Amniotic stem cell (primary cell): ENCODE results near the gene ABL1.
"Not testable (repeated sequence)": the region's sequence is repeated elsewhere in the genome, so short reads cannot be mapped to it uniquely, and the experiment has no call there.

Source experiments
- DNase-seq: peaks from one replicate; lab custom pipeline; 2025; lab: John Stamatoyannopoulos, UW

ABL1 gene

DNA sequence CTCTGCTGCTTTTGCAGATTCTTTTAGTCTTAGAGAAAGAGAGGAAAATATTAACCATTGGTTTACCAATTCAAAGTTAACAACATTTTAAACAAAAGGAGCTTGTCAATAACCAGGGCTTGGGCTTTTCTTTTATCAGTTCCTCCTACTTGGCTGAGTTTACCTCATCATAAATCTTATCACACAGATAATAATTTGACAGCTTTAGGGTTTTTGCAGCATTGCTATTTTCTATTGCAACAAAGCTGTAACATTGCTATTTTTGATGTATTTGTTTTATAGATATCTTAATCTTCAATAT, 9.8 kb upstream of the ABL1 start:
- no peak for DNase-seq

GRCh38 chr9:130825809-130826208, 9.2 kb upstream of the ABL1 start:
- DNase-seq = no peak

DNA sequence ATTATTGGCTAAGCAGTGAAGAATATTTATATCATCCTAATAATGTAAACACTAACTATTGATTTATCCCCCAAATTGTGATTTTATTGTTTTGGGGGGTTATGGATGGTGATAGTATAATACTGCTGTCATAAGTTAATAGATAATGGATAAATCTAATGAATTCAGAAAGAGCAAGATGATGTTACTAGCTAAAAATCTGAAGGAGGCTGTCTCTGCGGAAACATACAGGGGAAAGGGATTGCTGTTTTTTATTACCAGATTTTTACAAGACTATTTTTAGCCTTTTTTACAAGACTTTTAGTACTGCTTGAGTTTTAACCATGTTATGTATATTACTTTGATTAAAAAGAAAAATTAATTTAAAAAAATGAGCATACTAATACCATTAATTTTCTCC, 5.3 kb upstream of the ABL1 start:
- no peak for DNase-seq

- DNase-seq = no peak
Measured at GRCh38 chr9:130830231-130830760, 4.8 kb upstream of the ABL1 start.

DNA sequence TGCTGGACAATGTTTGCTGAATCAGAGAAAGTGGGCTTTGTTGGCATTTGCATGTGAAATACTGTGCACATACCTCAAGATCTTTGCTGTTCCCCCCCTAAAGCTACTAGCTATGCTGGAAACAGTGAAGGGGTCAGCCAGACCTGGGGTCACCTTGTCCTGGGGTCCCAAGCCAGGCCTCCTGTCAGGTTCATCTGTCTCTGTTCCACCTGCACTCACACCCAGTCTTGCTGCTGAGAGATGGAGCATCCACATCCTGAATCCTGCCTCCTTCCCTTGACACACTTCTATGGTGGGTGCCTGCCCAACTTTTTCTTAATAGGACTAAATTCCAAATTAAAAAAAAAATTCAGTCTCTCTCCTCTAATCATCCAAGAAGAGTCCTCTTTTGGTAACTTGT, 4.0 kb upstream of the ABL1 start:
- DNase-seq = no peak

GRCh38 chr9:130833031-130833990, 1.7 kb upstream of the ABL1 start:
- no peak for DNase-seq

DNA sequence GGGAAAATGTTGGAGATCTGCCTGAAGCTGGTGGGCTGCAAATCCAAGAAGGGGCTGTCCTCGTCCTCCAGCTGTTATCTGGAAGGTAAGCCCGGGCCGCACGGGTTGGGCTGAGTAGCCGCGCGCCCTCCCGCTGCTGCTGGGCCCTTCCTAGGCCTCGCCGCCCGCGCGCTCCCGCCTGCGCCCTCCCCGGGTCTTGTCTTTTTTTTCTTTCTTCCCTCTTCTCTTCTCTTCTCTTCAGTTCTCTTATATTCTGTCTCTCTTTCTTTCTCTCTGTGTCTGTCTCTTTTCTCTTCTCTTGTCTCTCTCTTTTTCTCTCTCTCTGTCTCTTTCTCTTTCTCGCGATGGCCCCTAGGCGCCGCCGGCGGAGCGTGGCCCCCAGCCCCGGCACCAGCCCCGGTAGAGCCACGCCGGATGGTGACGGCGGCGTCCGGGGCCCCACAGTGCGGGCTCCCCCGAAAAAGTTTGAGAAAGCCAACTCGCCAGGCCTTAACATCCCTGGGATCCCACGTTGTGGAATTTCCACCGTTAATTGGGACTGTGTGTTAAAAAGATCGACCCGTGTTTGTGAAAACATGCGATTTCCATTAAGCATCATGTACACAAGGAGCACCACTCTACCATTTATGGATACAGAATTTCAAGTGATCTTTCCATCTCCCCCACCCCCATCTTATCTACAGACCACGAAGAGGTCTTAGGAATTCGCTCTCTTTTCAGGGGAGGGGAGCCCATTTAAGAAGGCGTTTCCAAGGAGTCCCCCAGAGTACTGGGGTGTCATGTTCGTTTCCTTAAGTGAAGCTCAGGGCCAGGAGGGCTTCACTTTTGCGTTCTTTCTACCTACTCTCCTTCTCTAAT, 616 bp downstream of the ABL1 start:
- no peak for DNase-seq

DNA sequence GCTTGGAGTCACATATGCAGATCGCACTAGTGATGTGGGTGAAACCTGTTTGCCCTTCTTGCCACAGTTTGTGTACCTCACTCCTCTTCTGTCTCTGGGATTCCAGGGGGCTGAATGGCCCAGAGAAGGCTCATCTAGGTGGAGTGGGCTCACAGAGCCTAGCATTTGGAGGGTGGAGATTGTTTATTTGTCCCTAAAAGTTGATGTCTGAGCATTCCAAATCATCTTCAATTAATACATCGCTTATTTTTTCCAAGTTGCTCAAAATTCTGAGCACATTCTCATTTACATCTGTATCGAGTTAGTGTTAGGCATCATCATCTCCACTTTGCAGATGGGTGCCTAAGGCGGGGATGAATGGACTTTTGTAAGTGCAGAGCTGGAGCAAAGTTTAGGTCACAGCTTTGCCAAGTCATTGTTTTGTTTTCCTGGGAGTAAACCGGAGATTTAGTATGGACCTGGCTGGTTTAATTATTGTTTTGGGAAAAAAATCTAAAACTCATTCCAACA, 2.0 kb downstream of the ABL1 start:
- no peak for DNase-seq

GRCh38 chr9:130837643-130838042, 2.6 kb downstream of the ABL1 start:
- DNase-seq = no peak

DNA sequence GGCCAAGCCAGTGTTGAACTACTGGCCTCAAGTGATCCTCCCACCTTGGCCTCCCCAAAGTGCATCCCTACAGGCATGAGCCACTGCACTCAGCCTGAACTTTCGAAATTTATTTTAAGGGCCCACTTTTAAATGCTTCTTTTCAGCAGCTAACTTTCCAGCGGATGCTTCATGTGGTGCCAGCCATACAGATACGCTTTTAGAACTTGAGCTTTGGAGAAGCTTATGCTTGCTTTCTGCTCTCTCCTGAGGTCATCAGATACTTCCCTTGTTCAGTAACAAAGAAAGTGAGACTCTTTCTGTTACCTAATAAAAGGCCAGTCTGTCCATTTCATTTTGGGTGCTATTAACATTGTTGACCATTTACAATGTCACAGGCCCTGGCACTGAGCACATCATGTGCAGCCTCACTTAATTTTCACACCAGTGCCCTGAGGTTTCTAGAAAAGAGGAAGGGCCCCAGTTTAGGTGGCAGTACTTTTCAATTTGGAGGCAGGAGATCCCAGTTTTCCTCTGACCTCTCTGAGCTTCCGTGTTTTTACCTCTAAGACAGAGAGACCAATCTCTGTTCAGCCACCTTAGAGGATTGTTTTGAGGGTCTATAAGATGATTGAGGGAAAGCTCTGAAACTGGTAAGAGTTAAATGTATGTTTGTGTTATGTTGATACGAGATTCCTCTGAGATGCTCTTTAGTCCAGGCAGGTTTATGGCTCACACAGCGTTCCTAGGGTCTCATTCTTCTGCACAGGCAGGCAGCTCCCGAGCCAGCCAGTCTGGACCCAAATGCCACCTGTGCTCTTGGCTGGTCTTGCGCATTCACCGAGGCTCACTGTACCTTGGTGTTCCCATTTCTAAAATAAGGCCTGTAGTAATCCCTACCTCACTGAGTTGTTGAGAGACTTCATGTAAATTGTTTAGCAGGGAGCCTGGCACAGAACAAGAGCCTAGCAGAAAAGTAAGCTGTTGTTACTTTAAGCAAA, 4.4 kb downstream of the ABL1 start:
- DNase-seq = no peak

- no peak for DNase-seq
Measured at GRCh38 chr9:130842545-130842944, 7.5 kb downstream of the ABL1 start.

DNA sequence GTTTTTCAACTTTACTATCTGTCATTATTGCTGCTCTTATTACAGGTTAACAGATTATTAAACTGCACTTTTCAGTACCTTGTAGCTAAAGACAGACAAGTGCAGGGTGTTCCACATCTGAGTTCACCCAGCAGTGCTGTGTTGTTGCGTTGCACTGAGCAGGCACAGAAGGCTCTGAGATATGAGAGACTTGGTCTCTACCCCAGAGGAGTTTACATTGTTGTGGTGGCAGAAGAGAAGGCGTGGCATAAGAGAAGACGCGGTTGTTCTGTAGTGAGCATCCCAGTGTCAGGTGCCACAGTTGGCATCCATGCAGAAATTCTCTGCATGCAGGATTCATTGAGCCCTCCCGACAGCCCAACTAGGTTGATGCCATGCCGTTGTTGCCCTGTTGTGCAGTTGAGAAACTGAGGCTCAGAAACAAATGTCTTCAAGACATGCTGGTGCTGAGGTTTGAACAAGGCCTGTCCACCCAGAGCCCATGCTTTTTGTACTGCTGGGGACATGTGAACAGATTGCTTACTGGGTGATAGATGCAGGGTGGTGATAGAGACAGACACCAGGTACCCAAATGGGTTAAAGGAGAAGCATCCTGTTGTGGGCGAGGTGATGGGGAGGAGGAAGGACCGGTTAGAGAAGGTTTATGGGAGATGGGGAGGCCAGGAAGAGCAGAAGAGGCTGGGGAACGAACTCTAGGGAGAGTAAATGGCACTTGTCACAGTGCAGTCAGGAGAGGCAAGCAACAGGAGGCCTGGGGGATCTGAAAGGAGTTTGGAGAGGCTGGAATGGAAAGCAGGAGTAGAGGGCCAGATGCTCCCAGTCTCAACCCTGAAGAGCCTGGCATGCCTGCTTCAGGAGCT, 8.2 kb downstream of the ABL1 start:
- DNase-seq = no peak

GRCh38 chr9:130844044-130844451, 9.0 kb downstream of the ABL1 start:
- DNase-seq = no peak

GRCh38 chr9:130845254-130845653, 10.2 kb downstream of the ABL1 start:
- no peak for DNase-seq

- DNase-seq = no peak
Measured at GRCh38 chr9:130845901-130846481, 10.9 kb downstream of the ABL1 start.

DNA sequence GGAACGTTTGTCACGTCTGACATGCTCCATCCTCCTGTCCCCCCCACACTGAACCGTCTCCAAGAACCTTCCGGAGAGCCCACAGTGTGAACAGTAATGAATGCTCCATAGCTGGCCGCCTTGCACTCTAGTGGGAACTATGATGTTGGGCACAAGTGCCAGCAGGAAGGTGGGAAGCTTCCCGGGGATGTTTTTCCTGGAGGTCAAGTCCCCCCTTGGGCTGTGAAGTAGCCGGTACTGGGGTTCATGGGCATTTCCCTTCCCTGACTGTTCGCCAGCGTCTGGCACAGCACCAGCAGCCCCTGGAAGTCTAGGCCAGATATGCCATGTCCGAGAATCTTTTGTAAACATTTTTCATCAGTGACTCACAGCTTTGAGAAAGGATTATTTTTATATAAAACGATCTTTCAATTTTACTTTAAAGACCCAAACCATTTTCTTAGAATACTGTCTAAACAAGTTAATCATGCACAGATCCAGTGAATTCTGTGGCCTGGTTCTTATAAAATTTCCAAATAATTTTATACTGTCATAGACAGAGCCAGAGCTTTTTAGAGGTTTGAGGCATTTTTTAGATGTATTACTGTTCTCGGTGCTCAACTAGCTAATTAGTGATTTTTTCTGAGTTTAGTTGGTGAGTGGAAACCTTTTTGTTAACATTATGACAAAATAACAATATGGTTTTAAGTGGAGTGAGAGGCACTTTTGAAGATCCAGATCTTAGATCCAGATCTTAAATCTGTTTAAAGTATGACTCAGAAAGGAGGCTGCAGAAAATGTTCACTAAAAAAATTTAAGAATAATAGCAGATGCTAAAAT, 11.6 kb downstream of the ABL1 start:
- DNase-seq = peak; percentile 49

DNA sequence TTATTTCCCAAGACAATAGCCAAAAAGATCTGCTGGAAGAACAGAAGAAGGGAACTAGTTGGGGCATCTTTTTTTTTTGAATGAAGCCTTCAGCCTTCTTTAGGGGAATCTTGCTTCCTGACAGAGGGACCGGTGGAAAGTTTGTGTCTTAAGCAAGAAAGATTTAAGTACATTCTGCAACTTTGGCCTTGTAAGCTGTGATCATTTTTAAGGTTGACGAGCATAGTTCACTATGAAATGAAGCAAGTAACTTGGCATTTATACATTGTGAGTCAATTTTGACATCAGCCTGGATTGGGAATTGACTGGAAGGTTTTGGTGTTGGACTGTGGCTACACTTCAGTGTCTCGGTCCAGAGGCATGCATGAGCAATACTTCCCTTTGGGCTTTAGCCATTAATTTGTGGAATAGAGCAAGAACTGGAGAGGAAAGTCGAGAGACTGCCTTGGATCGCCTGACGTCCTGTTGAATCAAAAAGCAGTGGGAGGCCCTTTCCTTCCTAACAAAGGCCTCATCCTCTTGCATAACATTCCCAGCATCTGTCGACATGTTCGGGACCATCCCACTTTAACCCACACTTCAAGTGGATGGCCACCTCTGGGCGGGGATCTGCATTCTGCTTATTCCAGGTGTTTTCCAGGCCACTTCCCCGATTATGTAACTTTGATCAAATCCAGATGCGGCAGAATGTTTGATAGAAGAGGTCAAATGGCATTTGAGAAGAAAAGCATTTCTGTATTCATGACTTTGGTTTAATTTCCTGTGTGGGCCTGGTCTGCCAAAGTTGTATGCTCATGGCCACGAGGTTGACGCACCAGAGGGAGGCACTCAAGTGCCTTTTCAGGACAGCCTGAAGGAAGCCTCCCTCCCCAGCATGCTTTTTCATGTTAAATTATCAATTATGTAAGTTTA, 12.5 kb downstream of the ABL1 start:
- DNase-seq = peak; percentile 90

- DNase-seq = not testable (repeated sequence)
Measured at GRCh38 chr9:130848514-130848913, 13.5 kb downstream of the ABL1 start.
